HG03108 (cell line): ENCODE measurements around the gene LYPD5.
"Not testable (repeated sequence)": the region's sequence is repeated elsewhere in the genome, so short reads cannot be mapped to it uniquely, and the experiment has no call there.

Experiments used
- ATAC-seq: cut with Tn5 transposase; IDR thresholded peaks from one replicate; pipeline ENCODE4 v1.9.1; 2021; ENCODE audit warnings: moderate library complexity; ENCODE audit not compliant: unreplicated experiment

The LYPD5 gene, protein sequence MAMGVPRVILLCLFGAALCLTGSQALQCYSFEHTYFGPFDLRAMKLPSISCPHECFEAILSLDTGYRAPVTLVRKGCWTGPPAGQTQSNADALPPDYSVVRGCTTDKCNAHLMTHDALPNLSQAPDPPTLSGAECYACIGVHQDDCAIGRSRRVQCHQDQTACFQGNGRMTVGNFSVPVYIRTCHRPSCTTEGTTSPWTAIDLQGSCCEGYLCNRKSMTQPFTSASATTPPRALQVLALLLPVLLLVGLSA

GRCh38 chr19:43802216-43802951 lies at the start of gene LYPD5:
Gene LYPD5 (minus strand): TSS chr19:43802447. CDS start chr19:43802380, 67 bp downstream.
- ATAC-seq = no peak

DNA sequence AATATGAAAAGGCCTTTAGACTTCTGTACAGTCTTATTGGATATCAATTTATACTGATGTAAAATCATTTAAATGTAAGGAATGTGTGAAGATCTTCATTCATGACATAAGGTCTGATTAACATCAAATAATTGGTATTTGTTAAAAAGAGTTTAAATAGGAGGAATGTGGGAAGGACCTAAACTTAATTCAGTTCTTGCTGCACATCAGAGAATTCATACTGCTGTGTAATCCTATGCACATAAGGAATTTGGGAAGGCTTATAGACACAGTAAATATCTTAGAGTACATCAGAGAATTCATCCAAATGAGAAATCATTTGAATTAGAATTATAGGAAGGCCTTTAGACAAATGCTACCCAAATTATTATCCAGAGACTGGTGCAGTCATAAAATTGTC lies 46.6 kb upstream of the LYPD5 start:
- no peak for ATAC-seq

GRCh38 chr19:43847884-43848283 lies 45.6 kb upstream of the LYPD5 start:
- ATAC-seq = no peak

DNA sequence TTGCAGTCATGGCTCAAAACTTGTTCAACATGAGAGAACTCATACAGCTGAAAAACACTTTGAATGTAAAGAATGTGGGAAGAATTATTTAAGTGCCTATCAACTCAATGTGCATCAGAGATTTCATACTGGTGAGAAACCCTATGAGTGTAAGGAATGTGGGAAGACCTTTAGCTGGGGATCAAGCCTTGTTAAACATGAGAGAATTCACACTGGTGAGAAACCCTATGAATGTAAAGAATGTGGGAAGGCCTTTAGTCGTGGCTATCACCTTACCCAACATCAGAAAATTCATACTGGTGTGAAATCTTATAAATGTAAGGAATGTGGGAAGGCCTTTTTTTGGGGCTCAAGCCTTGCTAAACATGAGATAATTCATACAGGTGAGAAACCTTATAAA lies 45.0 kb upstream of the LYPD5 start:
- ATAC-seq = no peak

DNA sequence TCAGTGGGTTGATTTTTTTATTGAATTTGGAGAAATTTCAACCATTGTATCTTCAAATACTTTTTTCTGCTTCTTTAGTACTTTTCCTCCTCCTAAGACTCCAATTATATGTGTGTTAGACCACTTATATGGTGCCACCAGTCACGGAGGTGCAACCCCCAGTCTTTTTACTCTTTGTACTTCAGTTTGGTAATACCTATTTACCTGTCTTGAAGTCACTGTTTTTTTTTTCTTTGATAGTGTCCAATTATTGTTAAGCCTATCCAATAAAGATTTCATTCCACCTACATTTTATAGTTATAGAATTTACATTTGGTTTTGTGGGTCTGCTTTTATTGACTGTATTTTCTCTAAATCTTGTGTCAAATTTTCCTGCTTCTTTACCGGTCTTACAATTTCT lies 39.8 kb upstream of the LYPD5 start:
- ATAC-seq = no peak

GRCh38 chr19:43839139-43839538 lies 36.9 kb upstream of the LYPD5 start:
- ATAC-seq = no peak

DNA sequence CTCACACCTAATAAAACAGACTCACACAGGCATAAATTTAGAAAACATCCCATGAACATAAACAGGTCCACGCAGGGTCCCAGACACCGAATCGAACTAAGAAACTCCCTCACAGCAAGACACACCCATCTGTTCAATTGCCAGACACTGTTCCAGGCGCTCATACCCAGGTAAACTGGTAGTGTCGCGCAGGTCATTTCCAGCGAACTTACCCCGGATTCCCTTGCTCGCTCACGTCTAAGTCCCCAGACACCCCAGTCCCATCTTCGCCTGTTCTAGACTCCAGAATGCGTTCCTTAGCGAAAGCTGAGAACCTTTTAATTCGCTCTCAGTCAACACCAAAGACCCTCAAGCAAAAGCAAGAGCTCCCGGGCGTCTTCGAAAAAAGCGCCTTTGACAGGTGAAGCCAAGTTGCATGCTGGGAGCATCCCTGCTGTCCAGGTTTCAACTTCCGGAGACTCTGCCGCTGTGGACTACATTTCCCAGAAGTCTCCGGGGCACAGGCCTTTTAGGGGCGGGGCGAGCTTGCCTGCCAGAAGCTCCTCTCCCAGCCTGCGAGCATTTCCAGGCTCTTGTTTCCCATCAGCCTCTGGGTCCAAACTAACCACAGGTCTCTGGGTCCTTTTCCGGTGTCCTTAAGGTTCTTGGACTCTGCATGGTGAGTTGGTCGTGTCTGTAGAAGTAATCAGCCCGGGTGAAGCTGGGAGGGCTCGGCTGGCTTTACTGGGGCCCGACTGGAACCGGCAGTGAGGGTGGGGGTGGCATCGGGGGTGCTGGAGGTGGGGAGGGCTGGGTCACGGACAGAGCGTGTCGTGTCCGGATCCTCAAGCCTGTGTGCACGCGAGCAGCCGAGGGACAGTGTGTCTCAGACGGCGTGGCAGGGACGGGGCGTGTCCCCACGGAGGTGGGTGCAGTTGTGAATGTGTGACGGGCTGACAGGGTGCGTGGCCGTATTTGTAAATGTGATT lies 24.8 kb upstream of the LYPD5 start, which contains the start of gene ZNF283:
Gene ZNF283, plus strand, starts transcription at position 535 of the 968 bp plus-strand sequence. CDS start 6,184 bp downstream, outside the sequence.
- ATAC-seq = peak; percentile 85

- ATAC-seq = not testable (repeated sequence)
These were observed 22.3 kb upstream of the LYPD5 start for GRCh38 chr19:43824572-43824971.

GRCh38 chr19:43823856-43824255 lies 21.6 kb upstream of the LYPD5 start:
- ATAC-seq = not testable (repeated sequence)

DNA sequence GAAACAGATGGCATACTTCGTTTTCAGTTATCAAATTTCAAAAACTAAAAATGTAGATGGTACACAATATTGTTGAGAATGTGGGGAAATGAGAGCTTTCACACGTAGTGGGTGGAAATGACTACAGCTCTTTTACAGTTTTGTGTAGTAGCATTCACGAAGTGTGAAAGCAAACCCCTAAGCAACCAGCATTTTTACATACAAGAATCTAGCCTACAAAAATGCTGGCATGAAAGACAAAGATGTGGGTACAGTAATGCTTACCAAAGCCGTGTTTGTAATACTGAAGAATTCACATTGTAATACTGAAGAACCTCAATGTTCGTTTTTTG lies 18.6 kb upstream of the LYPD5 start:
- no peak for ATAC-seq

GRCh38 chr19:43820098-43820883 lies 18.0 kb upstream of the LYPD5 start:
- ATAC-seq = no peak

GRCh38 chr19:43818500-43818899 lies 16.3 kb upstream of the LYPD5 start:
- ATAC-seq = no peak

DNA sequence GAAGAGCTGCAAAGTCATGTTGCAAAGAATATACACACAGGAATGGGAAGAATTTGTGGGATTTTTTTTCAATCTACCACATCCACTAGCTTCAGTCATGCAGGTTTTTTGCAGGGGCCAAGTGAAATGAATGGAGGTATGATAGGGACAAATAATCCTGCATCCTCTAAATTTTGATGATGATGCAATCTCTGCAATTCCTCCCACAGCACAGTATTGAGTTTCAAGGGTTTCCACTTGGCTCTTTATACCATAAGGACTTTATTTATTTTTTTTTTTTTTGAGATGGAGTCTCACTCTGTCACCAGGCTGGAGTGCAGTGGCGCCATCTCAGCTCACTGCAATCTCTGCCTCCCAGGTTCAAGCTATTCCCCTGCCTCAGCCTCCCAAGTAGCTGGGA lies 15.2 kb upstream of the LYPD5 start:
- ATAC-seq = not testable (repeated sequence)

DNA sequence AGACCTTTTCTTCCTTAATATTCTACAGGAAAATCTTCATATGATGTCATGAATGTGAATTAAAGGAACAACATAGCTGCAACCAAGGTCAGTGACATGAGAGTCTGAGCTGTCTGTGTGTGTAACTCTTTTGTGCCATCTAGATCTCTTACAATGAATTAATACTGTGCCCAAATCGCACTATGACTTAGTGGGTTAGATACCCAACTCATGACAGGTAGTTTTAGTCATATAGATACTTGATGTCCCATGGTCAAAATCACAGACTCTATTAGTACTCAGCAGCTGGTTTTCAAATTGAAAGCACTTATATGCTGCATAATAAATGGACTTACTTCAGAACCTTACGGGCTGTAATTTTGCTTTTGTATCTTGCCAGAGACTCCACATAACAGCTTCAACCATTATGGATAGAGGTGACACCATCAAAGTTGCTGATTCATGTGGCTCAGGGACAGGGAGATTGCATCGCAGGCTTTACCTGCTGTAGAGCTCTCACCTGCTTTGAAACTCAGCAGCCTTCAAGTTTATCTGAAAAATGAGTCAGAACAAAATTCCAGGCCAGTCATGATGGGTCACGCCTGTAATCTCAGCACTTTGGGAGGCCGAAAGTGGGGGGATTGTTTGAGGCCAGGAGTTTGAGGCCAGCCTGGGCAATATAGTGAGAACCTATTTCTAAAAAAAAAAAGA lies 12.6 kb upstream of the LYPD5 start:
- no peak for ATAC-seq

- no peak for ATAC-seq
These were observed 10.4 kb upstream of the LYPD5 start for GRCh38 chr19:43812688-43813087.

GRCh38 chr19:43812259-43812658 lies 10.0 kb upstream of the LYPD5 start:
- ATAC-seq = no peak

GRCh38 chr19:43811837-43812236 lies 9.6 kb upstream of the LYPD5 start:
- no peak for ATAC-seq

GRCh38 chr19:43809762-43810696 lies 7.8 kb upstream of the LYPD5 start:
- no peak for ATAC-seq

GRCh38 chr19:43807651-43808050 lies 5.4 kb upstream of the LYPD5 start:
- ATAC-seq = no peak
